ENCODE results near the gene ARHGEF28.

ARHGEF28 gene

DNA sequence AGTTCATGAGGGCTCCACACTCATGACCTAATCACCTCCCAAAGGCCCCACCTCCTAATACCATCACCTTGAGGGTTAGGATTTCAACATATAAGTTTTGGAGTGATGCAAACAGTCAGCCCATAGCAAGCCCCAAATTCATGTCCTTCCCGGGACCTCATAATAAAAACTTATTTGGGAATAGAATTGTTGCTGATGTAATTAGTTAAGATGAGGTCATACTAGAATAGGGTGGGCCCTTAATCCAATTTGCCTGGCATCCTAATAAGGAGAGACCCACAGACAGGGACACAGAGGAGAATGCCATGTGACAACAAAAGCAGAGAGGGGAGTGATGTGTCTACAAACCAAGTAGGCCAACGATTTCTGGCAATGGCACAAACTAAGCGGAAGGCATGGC lies 347.1 kb downstream of the ARHGEF28 start:
- H3K9me3 Mint-ChIP-seq, result no peaks in the 10 kb centered on the region
- no peak overlapping the region for H3K4me3 Mint-ChIP-seq
- no peak for DNase-seq (ENCODE audit: low spot score)
- no peak overlapping the region for H3K27ac Mint-ChIP-seq
- no peaks in the 10 kb centered on the region for H3K4me1 Mint-ChIP-seq (ENCODE audit: low read depth)
- H3K27me3 Mint-ChIP-seq (ENCODE audit: low read depth), result no peaks in the 10 kb centered on the region
- no peaks in the 10 kb centered on the region for H3K36me3 Mint-ChIP-seq (ENCODE audit: low read depth)

DNA sequence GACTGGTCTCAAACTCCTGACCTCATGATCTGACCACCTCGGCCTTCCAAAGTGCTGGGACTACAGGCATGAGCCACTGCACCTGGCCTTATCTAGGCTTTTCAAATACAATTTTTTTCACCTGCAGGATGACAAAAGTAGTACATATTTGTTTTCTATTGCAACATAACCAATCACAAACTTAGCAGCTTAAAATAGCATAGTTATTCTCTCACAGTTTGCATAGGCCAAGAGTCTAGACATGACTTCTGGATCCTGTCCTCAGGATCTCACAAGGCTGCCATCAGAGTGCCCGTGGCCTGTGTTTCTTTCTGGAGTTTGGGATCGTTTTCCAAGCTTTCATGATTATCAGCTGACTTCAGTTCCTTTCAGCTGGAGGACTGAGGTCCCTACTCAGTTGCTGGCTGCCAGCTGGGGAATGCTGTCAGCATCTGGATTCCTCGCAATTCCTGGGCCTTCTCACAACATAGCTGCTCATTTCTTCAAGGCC lies 348.9 kb downstream of the ARHGEF28 start:
- H3K27me3 Mint-ChIP-seq (ENCODE audit: low read depth), result no peaks in the 10 kb centered on the region
- no peak overlapping the region for H3K4me3 Mint-ChIP-seq
- DNase-seq (ENCODE audit: low spot score), result no peak
- H3K36me3 Mint-ChIP-seq (ENCODE audit: low read depth), result no peaks in the 10 kb centered on the region
- H3K27ac Mint-ChIP-seq, result no peak overlapping the region
- H3K4me1 Mint-ChIP-seq (ENCODE audit: low read depth), result no peaks in the 10 kb centered on the region
- H3K9me3 Mint-ChIP-seq, result no peaks in the 10 kb centered on the region

DNA sequence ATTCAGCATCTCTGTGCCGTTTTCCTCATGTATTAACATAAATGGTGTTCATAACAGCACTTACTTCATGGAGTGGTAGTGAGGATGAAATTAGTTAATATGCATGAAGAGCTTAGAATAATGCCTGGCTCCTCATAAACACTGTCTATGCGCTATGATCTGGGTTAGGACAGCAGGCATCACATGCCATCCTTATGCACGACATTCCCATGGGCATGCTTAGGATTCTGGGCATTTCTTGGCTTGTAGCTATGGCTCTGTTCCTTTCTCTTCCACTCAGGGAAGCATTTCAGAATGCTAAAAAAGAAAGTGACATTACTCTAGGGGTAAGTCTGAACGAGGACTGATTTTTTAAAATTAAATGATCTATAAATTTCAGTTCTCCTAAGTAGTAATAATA lies 349.8 kb downstream of the ARHGEF28 start:
- Mint-ChIP-seq H3K36me3 (ENCODE audit: low read depth) (no peaks in the 10 kb centered on the region), H3K27me3 (ENCODE audit: low read depth) (no peaks in the 10 kb centered on the region), H3K4me1 (ENCODE audit: low read depth) (no peaks in the 10 kb centered on the region), H3K4me3 (no peak overlapping the region), H3K27ac (no peak overlapping the region), H3K9me3 (no peaks in the 10 kb centered on the region)
- DNase-seq (ENCODE audit: low spot score), result no peak

DNA sequence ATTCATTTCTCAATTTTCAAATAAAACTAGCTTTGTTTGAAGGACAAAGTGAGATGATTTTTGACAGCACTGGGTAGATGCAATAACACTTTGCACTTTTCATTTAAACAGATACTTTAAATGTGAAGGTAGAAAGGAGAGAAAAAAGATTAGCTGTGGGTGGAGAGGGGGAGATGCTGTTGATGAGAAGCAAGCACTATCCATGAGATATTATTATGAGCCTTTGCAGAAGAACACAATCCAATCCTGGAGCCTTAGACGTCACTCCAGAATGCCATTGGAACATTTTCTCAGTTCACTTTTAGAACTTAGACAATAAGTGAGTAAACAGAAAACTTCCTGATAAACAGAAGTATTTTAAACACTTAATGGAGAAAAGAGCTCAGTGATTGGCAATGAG lies 351.1 kb downstream of the ARHGEF28 start:
- Mint-ChIP-seq H3K36me3 (ENCODE audit: low read depth) (no peaks in the 10 kb centered on the region), H3K4me1 (ENCODE audit: low read depth) (no peaks in the 10 kb centered on the region), H3K4me3 (no peak overlapping the region), H3K27me3 (ENCODE audit: low read depth) (no peaks in the 10 kb centered on the region), H3K9me3 (no peaks in the 10 kb centered on the region), H3K27ac (no peak overlapping the region)
- no peak for DNase-seq (ENCODE audit: low spot score)

DNA sequence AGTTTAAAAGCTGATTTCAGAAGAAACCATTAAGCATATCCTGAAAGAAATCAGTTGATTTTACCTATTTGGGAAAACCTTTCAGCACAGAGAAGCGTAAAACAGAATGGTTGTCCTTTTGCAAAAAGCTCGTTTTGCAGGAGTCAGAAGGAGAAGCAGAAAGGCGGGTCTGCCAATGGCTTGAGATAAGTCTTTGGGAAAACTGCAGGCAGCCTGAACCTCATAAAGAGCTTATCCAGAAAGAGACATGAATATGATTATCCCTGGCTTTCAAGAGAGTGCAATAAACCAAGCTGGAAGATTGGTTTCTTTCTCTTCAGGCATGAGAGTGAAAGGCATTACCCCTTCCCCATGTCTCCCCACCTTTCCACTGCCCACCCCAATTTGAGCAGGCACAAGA lies 353.3 kb downstream of the ARHGEF28 start:
- DNase-seq (ENCODE audit: low spot score), result no peak
- Mint-ChIP-seq H3K27me3 (ENCODE audit: low read depth) (no peaks in the 10 kb centered on the region), H3K27ac (no peak overlapping the region), H3K4me3 (no peak overlapping the region), H3K4me1 (ENCODE audit: low read depth) (no peaks in the 10 kb centered on the region), H3K36me3 (ENCODE audit: low read depth) (no peaks in the 10 kb centered on the region), H3K9me3 (no peaks in the 10 kb centered on the region)

DNA sequence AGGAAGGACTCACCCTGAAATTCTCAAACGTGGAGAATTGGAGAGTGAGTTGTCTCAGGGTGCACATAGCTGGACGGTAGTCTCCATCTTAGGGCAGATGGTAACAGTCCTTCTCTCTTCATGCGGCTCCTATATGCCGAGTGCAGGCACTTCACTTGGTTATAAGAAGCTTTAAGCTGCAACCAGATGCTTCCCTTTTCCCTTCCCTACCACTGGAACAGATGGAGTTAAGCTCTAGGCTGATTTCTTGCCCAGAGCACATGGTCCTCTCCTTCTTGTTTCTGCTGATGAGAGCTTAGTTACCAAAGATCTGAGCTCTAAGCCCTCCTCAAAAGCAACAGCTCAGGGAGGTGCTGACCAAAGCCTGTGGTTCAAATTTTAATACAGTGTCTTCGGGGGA lies 355.7 kb downstream of the ARHGEF28 start:
- DNase-seq (ENCODE audit: low spot score), result no peak
- Mint-ChIP-seq H3K27me3 (ENCODE audit: low read depth) (no peaks in the 10 kb centered on the region), H3K9me3 (no peaks in the 10 kb centered on the region), H3K27ac (no peak overlapping the region), H3K36me3 (ENCODE audit: low read depth) (no peaks in the 10 kb centered on the region), H3K4me3 (no peak overlapping the region), H3K4me1 (ENCODE audit: low read depth) (no peaks in the 10 kb centered on the region)

DNA sequence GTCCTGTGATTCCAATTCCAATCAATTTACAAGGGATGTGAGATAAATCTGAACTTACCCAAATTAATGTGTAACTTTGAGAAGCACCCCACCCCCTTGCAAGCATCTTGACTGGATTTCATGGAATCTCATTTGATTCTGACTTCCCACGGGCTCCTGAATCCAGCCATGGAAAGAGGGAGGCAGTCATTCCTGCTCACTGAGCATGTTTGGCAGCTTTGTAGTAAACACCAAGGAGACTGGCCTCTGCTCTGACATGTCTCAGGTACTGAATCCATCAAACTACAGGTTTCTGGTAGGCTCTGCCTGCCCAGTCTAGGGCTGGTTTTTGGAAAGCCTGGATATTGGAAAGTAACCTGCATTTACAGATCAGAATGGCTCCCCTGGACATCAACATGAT lies 357.6 kb downstream of the ARHGEF28 start:
- H3K27me3 Mint-ChIP-seq (ENCODE audit: low read depth), result no peaks in the 10 kb centered on the region
- no peak overlapping the region for H3K4me3 Mint-ChIP-seq
- no peak for DNase-seq (ENCODE audit: low spot score)
- H3K36me3 Mint-ChIP-seq (ENCODE audit: low read depth), result no peaks in the 10 kb centered on the region
- no peak overlapping the region for H3K27ac Mint-ChIP-seq
- no peaks in the 10 kb centered on the region for H3K9me3 Mint-ChIP-seq
- H3K4me1 Mint-ChIP-seq (ENCODE audit: low read depth), result no peaks in the 10 kb centered on the region

DNA sequence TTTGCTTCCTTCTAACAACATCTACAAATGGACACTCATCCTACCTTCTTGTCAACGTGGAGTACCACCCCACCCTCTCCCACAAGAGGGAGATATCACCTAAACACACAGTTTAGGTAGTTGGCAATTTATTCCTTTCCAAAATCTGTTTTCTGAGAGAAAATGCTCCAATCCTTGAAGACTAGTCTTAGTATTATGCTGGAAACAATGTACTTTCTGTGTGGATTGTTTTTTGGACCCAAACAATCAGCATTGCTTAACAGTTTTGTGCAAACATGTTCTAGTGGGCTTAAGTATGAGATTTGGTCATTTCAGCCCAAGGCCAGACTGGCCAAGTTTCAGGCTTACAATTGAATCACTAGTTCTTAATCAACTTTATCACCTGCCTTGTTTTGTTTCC lies 359.1 kb downstream of the ARHGEF28 start:
- H3K27me3 Mint-ChIP-seq (ENCODE audit: low read depth), result no peaks in the 10 kb centered on the region
- H3K36me3 Mint-ChIP-seq (ENCODE audit: low read depth), result no peaks in the 10 kb centered on the region
- H3K4me1 Mint-ChIP-seq (ENCODE audit: low read depth), result no peaks in the 10 kb centered on the region
- no peak overlapping the region for H3K4me3 Mint-ChIP-seq
- H3K9me3 Mint-ChIP-seq, result no peaks in the 10 kb centered on the region
- no peak for DNase-seq (ENCODE audit: low spot score)
- no peak overlapping the region for H3K27ac Mint-ChIP-seq

DNA sequence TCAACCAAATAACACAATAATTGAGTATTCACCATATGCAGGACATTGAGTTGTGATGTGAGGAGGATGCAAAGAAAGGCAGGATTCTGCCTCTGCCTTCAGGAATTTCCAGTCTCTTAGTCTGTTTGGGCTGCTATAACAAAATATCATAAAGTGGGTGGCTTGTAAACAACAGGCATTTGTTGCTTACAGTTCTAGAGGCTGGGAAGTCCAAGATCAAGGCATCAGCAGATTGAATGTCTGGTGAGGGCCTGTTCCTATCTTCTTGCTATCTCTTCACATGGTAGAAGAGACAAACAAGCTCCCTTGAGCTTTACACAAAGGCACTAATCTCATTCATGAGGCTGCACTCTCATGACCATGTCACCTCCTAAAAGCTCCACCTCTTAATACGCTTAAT lies 360.7 kb downstream of the ARHGEF28 start:
- Mint-ChIP-seq H3K4me3 (no peak overlapping the region), H3K36me3 (ENCODE audit: low read depth) (no peaks in the 10 kb centered on the region), H3K27me3 (ENCODE audit: low read depth) (peaks cover 2% of the 10 kb centered on the region), H3K4me1 (ENCODE audit: low read depth) (no peaks in the 10 kb centered on the region), H3K27ac (no peak overlapping the region), H3K9me3 (no peaks in the 10 kb centered on the region)
- DNase-seq (ENCODE audit: low spot score), result no peak

DNA sequence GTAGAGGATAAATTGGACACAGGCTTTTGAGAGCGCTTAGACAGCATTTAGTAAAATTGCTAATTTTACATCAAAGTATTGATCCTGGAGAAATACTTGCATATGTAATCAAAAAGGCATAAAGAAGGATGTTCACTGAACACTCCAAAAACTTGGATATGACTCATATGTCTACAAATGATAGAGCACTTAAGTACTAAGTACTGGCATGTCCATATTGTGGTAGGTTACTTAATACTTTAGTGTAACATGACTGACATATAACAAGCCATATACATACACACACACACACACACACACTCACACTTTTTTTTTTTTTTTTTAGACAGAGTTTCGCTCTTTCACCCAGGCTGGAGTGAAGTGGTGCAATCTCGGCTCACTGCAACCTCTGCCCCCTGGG lies 361.9 kb downstream of the ARHGEF28 start:
- no peak for DNase-seq (ENCODE audit: low spot score)
- H3K36me3 Mint-ChIP-seq (ENCODE audit: low read depth), result no peaks in the 10 kb centered on the region
- H3K9me3 Mint-ChIP-seq, result no peaks in the 10 kb centered on the region
- H3K4me1 Mint-ChIP-seq (ENCODE audit: low read depth), result no peaks in the 10 kb centered on the region
- no peak overlapping the region for H3K27ac Mint-ChIP-seq
- peaks cover 2% of the 10 kb centered on the region for H3K27me3 Mint-ChIP-seq (ENCODE audit: low read depth)
- no peak overlapping the region for H3K4me3 Mint-ChIP-seq

DNA sequence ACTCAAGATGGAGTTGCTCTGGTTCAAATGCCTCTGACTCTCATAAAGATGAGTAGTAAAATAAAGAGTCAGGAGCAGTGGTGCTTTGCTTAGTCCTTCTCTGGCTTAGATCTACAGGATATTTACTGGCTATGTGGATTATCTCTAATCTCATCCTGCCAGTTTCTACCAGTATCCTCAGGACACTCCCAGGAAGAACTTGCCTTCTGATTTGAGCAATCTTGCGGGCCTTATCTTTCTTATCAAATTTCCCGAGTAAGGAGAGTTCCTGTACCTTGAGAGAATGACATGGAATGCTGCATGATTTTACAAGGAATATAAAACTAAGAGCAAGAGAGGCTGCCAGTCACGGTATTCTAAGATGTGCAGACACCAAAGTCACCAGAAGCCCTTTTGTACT lies 364.0 kb downstream of the ARHGEF28 start:
- no peak for DNase-seq (ENCODE audit: low spot score)
- H3K9me3 Mint-ChIP-seq, result no peaks in the 10 kb centered on the region
- H3K27me3 Mint-ChIP-seq (ENCODE audit: low read depth), result peaks cover 2% of the 10 kb centered on the region
- no peaks in the 10 kb centered on the region for H3K36me3 Mint-ChIP-seq (ENCODE audit: low read depth)
- no peaks in the 10 kb centered on the region for H3K4me1 Mint-ChIP-seq (ENCODE audit: low read depth)
- H3K4me3 Mint-ChIP-seq, result no peak overlapping the region
- H3K27ac Mint-ChIP-seq, result no peak overlapping the region

Measured in T-helper 2 cell treated with Interferon-gamma antibody and Interleukin-4, amounts not matched to agents 5 μg/mL and 100 μg/mL, for 36 hours (primary cell).